ENCODE results near the gene EPS15.

Gene EPS15

DNA sequence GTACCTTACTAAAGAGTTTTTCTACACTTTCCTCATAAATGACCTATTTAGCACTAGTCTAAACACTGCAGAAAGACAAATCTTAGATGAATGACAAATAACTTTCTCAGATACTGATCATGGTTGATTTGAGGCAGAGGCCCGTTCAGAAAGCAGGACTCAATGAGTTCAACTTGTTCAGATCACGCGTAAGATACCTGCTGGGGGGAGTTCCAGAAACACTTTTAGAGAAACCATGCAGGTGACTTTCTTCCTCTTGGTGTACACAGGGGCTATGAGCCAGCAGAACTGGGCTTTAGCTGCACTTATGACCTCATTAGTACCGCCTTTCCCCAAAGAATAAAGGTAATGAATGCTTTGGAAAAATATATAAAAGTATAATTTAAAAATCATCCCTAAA, 149.9 kb downstream of the EPS15 start:
- DNase-seq = no peak

- no peak for DNase-seq
Observed at GRCh38 chr1:51365774-51366173, 153.3 kb downstream of the EPS15 start.

DNA sequence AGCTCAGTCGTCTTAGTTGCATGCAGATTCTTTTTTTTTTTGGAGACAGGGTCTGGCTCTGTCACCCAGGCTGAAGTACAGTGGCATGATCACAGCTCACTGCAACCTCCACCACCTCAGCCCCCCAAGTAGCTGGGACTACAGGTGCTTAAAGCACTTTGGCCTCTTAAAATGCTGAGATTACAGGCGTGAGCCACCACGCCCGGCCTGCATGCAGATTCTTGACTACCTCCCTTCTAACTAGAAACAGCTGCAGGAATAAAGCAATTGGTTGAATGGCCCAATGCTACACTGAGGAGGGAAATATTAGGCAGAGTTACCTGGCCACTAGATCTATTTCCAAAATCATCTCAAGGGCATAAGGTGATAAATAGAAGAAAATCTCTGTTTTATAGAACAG, 159.2 kb downstream of the EPS15 start:
- no peak for DNase-seq

DNA sequence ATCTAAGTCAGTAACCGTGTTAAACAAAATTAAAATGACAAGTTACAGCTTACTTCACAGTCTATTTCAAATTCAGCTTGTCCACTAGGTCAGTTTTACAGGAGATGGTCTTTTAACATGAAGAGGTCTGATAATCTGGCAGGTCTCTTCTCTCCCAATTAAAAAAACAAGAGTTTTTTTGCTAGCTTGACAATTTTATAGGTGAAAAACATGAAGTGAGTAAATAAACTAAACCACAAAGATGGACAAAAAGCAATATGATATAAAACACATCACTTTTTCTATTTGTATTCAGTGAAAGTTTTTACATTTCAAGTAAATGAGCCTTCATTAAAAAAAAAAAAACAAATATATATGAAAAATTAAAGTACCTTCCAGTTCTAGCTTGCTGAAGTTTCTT, 163.7 kb downstream of the EPS15 start:
- no peak for DNase-seq

DNA sequence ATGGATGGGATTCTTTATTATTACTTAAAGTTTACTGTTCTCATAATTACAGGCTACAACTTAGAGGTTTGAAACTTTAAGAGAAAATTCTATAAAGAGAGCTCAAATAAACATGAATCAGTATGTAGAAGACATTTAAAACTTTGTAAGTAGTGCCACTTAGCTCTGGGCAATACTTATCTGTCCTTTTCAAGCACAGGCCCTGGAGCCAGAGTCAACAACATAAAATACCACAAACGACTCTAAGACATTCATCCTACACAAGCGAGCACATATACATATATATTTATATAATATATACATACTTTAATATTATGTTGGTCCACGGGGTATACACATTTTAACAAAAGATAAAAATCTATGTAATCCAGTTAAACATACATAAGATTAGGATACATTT, 164.7 kb downstream of the EPS15 start:
- no peak for DNase-seq

DNA sequence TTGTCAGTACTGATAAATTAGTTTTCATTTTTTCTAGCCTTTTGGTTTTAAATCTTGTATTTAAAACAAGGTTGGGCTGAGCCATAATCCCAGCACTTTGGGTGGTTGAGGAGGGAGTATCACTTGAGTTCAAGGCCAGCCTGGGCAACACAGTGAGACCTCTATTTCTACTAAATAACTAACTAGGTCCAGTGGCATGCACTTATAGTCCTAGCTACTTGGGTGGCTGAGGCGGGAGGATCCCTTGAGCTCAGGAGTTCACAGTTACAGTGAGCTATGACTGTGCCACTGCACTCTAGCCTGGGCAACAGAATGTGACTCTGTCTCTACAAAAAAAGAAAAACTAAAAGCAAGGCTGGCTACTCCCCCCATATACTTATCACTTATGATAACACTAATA, 167.2 kb downstream of the EPS15 start:
- DNase-seq = no peak

DNA sequence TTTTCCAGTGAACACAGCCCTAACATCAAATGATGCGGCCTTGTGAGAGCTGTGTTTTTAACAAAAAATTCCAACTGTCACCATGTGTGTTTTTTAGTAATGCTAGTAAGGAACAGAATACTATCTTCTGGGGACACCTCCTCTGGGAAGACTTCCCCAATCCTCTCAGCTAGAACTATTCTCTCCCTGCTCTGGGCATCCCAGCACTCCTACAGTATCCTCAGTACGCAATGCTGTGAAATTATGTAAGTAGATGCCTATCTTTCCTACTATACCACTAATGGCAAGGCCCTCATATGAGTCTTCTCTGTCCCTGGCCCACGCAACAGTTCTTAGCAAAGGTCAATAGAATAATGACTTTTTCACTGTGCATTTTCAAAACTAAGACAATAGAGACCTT, 169.2 kb downstream of the EPS15 start:
- DNase-seq = no peak

GRCh38 chr1:51348147-51348527, 170.9 kb downstream of the EPS15 start:
- DNase-seq = no peak

DNA sequence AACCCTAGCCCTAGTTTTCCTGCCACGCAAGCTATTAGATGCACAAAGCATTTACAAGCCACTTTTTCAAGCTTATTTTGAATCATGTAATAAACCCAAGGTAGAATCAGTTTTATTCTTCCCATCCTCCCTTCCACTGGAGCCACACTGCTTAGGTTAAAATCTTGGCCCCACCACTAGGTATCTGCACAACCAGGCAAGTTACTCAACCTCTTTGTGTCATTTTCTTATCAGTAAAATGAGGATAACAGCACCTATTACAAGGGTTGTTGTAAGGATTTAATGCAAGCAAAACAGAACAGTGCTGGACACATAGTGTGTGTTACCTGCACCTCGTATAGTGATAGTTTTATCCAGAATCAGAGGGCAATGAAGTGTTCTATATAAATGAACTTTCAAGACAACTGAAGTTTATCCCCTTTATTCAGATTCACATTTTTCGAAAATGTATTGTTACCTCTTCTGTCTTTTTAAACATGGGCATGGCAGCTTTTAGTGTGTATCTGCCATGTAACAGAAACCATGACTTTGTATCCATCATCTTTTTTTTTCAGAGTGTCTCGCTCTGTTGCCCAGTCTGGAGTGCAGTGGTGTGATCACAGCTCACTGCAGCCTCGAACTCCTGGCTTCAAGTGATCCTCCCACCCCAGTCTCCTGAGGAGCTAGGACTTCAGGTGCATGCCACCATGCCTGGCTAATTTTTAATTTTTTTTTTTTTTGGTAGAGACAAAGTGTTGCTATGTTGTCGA, 171.5 kb downstream of the EPS15 start:
- DNase-seq = no peak

DNA sequence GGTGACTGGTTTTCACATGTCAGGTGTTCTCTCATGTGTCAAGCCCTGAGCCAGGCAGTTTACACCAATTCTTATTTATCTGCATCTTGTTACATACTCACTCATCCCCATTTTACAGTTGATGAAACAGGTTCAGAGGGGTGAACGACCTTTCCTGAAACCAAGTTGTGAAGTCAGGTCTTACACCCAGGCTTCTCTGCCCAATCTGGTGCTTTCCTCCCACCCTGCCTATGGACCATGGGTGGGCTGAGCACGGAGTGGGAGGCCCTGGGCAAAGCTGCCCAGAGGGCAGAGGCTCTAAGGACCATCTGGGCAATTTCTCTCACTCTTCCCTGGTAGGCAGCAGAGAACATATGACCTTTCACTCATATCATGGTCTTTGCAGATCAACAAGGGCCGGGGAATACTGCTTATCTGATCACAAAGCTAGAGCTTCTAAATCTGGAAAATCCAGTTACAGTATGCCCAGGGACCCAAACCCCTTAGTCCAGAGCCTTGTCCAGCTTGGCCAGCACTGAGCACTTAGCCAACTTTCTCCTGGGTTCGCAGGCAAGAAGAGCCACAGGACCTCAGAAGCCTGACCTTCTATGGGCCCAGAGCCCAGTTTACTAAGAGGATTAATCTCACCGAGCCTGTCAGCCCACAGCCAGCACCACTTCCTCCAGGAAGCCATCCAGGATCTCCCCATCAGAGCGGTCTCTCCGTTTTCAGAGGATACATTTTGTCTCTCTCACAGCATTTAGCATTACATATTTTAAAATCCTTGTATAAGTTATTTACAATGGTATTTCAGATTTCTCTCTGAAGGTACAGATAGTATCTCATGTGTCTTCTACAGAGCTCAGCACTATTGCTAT, 172.8 kb downstream of the EPS15 start:
- no peak for DNase-seq

DNA sequence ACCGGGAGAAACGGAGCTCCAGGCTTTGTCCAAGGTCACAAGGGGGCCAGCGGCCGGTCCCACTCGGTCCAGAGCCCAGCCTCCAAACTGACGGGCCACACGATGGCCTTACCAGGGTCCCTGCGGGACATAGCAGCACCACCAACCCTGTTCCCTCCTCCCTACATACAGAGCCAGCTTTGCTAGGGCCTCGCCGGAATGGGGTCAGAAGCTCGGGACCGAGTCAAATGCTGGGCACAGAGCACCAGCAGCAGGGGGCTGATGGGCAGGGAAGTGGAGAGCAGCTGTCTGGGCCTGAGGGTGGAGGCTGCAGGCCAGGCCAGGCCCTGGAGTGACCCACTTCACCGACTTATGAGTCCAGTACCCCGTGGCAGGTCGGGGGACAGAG, 173.8 kb downstream of the EPS15 start:
- no peak for DNase-seq

DNA sequence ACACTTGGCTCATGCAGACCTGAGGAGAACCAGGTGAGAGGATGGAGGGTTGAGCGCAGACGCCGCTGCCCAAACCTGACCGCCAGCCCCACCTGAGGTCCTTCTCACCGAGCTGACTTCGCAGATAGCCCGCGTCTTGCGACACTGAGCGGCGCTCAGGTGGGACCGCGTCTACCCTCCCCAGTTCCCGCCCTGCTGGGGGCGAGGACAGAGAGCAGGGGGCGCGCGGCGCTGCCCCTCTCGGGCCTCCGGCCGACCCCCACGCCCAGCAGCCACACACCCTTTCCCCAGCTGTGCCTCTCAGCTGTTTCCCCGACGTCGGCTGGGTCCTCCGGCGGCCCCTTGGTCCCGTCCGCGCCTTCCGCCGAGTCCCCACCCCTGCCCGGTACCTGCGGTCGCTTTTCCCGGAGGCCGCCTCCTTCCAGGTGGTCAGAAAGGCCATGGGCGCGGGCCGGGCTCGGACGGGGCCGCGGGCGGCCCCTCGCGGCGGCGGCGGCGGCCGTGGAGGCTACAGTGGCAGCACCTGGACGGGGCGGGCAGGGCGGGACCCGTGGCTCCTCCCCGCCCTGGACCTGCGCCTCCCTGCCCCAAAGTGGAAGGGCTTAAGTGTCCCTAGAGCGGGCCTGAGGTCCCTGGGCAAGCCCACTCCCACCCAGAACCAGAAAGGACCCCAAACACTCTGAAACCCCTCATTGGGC, 174.3 kb downstream of the EPS15 start:
- no peak for DNase-seq

GRCh38 chr1:51344276-51344601, 174.8 kb downstream of the EPS15 start:
- no peak for DNase-seq

- no peak for DNase-seq
Observed at GRCh38 chr1:51343624-51344023, 175.4 kb downstream of the EPS15 start.

- no peak for DNase-seq
Observed at GRCh38 chr1:51342591-51343206, 176.4 kb downstream of the EPS15 start.

- no peak for DNase-seq
Observed at GRCh38 chr1:51341876-51342496, 177.1 kb downstream of the EPS15 start.

DNA sequence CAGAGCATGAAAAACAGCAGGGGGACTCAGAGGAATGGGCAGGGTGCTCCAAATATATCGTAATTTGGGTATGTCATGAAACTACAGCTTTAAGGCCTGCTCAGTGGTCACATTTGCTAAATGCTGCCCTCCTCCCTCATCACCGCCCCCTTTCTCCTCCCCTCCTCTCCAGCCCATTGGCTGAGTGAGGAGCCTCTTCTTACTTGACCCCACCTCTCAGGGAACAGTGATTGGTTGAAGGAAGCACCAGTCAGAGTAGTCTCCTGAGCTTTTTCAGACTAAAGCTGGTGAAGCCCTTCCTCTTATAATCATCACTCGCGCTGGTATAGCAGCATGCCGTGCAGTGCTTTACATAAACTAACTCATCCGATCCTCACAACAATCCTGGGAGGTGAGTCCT, 178.7 kb downstream of the EPS15 start:
- DNase-seq = no peak

DNA sequence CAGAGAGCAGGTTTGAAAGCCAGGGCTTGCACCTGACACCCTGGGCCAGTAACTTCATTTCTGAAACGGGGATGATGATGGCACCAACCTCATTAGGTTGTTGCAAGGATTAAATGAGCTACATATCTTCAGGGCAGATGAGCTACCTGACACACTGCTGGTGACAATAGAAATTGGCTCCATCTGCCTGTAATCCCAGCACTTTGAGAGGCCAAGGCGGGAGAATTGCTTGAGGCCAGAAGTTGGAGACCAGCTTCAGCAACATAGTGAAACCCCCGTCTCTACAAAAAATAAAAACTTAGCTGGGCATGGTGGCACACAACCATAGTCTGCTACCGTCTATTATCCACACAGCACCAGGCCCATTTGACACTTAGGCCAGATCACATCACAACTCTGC, 182.4 kb downstream of the EPS15 start:
- no peak for DNase-seq

GRCh38 chr1:51336004-51336403, 183.1 kb downstream of the EPS15 start:
- DNase-seq = no peak

GRCh38 chr1:51331206-51332100, 187.6 kb downstream of the EPS15 start:
- DNase-seq = peak; percentile 31

GRCh38 chr1:51330331-51331201, 188.5 kb downstream of the EPS15 start, which contains the start of gene TTC39A:
TTC39A (minus strand) TSS chr1:51330562; CDS start chr1:51330477, 85 bp downstream.
- DNase-seq = no peak
